Mesenchymal stem cell (in vitro differentiated cells and primary cell): ENCODE results near the gene SYNJ2.
A peak's percentile ranks its signal among the peaks of the same experiment; 100 is the strongest.

Experiments
- DNase-seq: peaks from one replicate; pipeline ENCODE4 v3.0.0-alpha.2; 2013
- H2AFZ ChIP-seq: one replicate; pipeline ENCODE4 v1.6.1; 2013; ENCODE audit warnings: low read depth, mild to moderate bottlenecking, control low read depth, inconsistent platforms, low read length, moderate library complexity
- H2AK5ac ChIP-seq: 2 replicates; pipeline ENCODE4 v1.6.1; 2013; ENCODE audit warnings: low read length, moderate library complexity, mild to moderate bottlenecking, inconsistent platforms; ENCODE audit not compliant: severe bottlenecking
- H2BK120ac ChIP-seq: one replicate; pipeline ENCODE4 v1.6.1; 2013; ENCODE audit warnings: low read depth, mild to moderate bottlenecking, inconsistent platforms, low read length, moderate library complexity
- H2BK12ac ChIP-seq, 2 experiments: one replicate each; pipeline ENCODE4 v1.6.1; 2013; ENCODE audit warnings: inconsistent platforms in 2 of 2, low read length in 2 of 2, mild to moderate bottlenecking in 2 of 2, moderate library complexity in 2 of 2, control low read depth in 1 of 2
- H2BK15ac ChIP-seq: one replicate; pipeline ENCODE4 v1.6.1; 2013; ENCODE audit warnings: mild to moderate bottlenecking, low read depth, inconsistent platforms; ENCODE audit not compliant: poor library complexity, severe bottlenecking
- H2BK5ac ChIP-seq: 2 replicates; pipeline ENCODE4 v1.6.1; 2013; ENCODE audit warnings: low read depth, mild to moderate bottlenecking, low read length, control low read depth, inconsistent platforms; ENCODE audit not compliant: poor library complexity, severe bottlenecking
- H3K14ac ChIP-seq, 2 experiments: one replicate each; pipeline ENCODE4 v1.6.1; 2013; ENCODE audit warnings: inconsistent platforms in 2 of 2, low read length in 2 of 2, control low read depth in 1 of 2, mild to moderate bottlenecking in 1 of 2, moderate library complexity in 1 of 2
- H3K18ac ChIP-seq, 2 experiments: one replicate each; pipeline ENCODE4 v1.6.1; 2013; ENCODE audit warnings: inconsistent platforms in 2 of 2, low read length in 2 of 2, control low read depth in 1 of 2, low read depth in 1 of 2, mild to moderate bottlenecking in 1 of 2
- H3K23ac ChIP-seq, 2 experiments: one replicate each; pipeline ENCODE4 v1.6.1; 2013; ENCODE audit warnings: inconsistent platforms in 2 of 2, low read length in 2 of 2, mild to moderate bottlenecking in 2 of 2, moderate library complexity in 2 of 2, control low read depth in 1 of 2
- H3K27ac ChIP-seq: 2 replicates; pipeline ENCODE4 v1.5.1; 2013; ENCODE audit warnings: mild to moderate bottlenecking, moderate library complexity, low read length, control low read depth, inconsistent platforms; ENCODE audit not compliant: poor library complexity, severe bottlenecking
- H3K27me3 ChIP-seq, 2 experiments: 2 replicates each; pipeline versions ENCODE4 v1.6.1 to v1.7.0; 2013; ENCODE audit warnings: low read length in 2 of 2, mild to moderate bottlenecking in 2 of 2, moderate library complexity in 2 of 2, control low read depth in 1 of 2, inconsistent platforms in 1 of 2; ENCODE audit not compliant: control insufficient read depth in 1 of 2, insufficient read depth in 1 of 2
- H3K36me3 ChIP-seq, 2 experiments: 2 replicates each; pipeline versions ENCODE4 v1.6.1 to v1.7.0; 2013; ENCODE audit warnings: low read length in 2 of 2, control low read depth in 1 of 2, inconsistent platforms in 1 of 2, low read depth in 1 of 2, mild to moderate bottlenecking in 1 of 2; ENCODE audit not compliant: insufficient read depth in 2 of 2, control insufficient read depth in 1 of 2
- H3K4ac ChIP-seq, 2 experiments: one replicate each; pipeline ENCODE4 v1.6.1; 2013; ENCODE audit warnings: inconsistent platforms in 2 of 2, low read length in 2 of 2, mild to moderate bottlenecking in 2 of 2, moderate library complexity in 2 of 2, control low read depth in 1 of 2, low read depth in 1 of 2
- H3K4me1 ChIP-seq: 2 replicates; pipeline ENCODE4 v1.6.1; 2013; ENCODE audit warnings: low read depth, low read length, control low read depth; ENCODE audit not compliant: control insufficient read depth, insufficient read depth
- H3K4me2 ChIP-seq: 2 replicates; pipeline ENCODE4 v1.6.1; 2013; ENCODE audit warnings: low read length, mild to moderate bottlenecking, inconsistent platforms; ENCODE audit not compliant: poor library complexity, severe bottlenecking
- H3K4me3 ChIP-seq, 2 experiments: 2 replicates each; pipeline versions ENCODE4 v1.5.1 to v1.7.0; 2013; ENCODE audit warnings: low read length in 2 of 2, mild to moderate bottlenecking in 2 of 2, control low read depth in 1 of 2, low read depth in 1 of 2; ENCODE audit not compliant: insufficient read depth in 1 of 2
- H3K79me1 ChIP-seq: replicated peaks from 2 replicates; pipeline ENCODE4 v1.6.1; 2013; ENCODE audit warnings: mild to moderate bottlenecking, control low read depth, low read length, inconsistent platforms; ENCODE audit not compliant: poor library complexity, severe bottlenecking
- H3K9ac ChIP-seq: 2 replicates; pipeline ENCODE4 v1.7.0; 2013; ENCODE audit warnings: mild to moderate bottlenecking, low read length, moderate library complexity
- H3K9me3 ChIP-seq: 2 replicates; pipeline ENCODE4 v1.7.0; 2013; ENCODE audit warnings: mild to moderate bottlenecking, low read length; ENCODE audit not compliant: control insufficient read depth
- H4K8ac ChIP-seq: one replicate; pipeline ENCODE4 v1.6.1; 2013; ENCODE audit warnings: inconsistent platforms, mild to moderate bottlenecking, low read length, moderate library complexity
- H4K91ac ChIP-seq: one replicate; pipeline ENCODE4 v1.6.1; 2013; ENCODE audit warnings: mild to moderate bottlenecking, low read length, inconsistent platforms
- WGBS: methylation state at CpG from one replicate; pipeline ENCODE4 v1.1.7; 2013; ENCODE audit warnings: mixed read lengths; 5-methylcytosine and 5-hydroxymethylcytosine counted together

SYNJ2 gene

GRCh38 chr6:158030380-158031300 lies 49.0 kb downstream of the SYNJ2 start:
- Histone ChIP-seq H3K9me3 (no peaks in the 10 kb centered on the region), H3K18ac (peak overlapping the region; percentile 94), H4K8ac (peak overlapping the region; percentile 84), H3K4me1 (peaks cover 56% of the 10 kb centered on the region), H2BK120ac (peak overlapping the region; percentile 82), H3K14ac (no peak overlapping the region), H3K9ac (peak overlapping the region; percentile 87), H2BK5ac (peak overlapping the region; percentile 68), H3K27ac (peak overlapping the region; percentile 94), H2AK5ac (peak overlapping the region; percentile 63), H3K27me3 (no peaks in the 10 kb centered on the region), H3K4me2 (no peak overlapping the region), H3K79me1 (peaks cover 15% of the 10 kb centered on the region), H3K4ac (peak overlapping the region; percentile 79 to 86), H2AFZ (no peak overlapping the region), H3K4me3 (no peak overlapping the region), H2BK12ac (peak overlapping the region; percentile 95), H4K91ac (peak overlapping the region; percentile 92), H3K36me3 (peaks cover 30 to 36% of the 10 kb centered on the region in 2 experiments), H3K23ac (peak overlapping the region in 1 of 2 experiments; percentile 35), H2BK15ac (peak overlapping the region; percentile 56)
- DNase-seq, result no peak
- 85% methylated on average over 12 of the region's 16 CpGs for WGBS

DNA sequence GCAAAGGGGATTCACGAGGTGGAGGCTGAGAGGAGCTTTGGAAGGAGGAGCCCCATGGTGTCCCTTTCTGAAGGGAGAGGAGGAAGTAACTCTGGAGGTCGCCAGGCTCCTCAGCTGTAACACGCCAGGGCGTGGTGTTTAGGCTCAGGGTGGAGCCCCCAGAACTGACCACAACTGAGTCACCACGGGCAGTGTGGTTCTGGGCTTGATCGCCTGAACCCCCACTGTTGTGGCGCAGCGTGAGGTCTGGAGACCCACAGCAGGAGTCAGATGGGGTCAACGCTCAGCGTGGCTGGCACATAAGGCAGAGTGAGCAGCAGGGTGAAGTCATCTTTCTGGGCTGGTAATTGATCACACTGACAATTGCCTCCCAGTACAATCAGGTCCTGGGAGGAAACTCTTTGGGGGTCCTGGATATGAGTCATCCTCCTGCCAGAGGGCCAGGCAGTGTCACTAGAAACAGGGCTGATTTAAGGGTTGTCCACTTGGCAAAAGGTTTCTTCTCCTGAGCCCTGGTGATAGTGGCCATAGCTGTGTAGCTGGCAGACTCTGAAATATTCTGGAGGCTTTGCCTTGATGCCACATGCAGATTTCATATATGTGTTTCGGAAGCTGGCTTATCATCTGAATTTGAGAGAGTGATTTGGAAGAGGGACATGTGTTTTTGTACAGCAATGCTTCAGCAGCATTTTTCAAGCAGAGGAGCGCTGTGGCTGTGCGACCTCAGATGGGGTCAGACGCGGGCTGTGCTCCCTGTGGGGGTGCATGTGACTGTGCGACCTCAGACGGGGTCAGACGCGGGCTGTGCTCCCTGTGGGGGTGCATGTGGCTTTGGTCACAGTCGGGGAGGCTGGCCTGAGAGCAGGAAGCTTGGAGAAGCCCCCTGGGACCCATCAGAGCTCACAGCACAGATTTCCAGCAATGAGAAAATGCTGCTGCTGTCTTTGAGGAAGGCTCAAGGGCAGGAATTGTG lies 50.0 kb downstream of the SYNJ2 start:
- Histone ChIP-seq H2AK5ac (peak overlapping the region; percentile 99), H3K4ac (peak overlapping the region; percentile 86 to 95), H2BK5ac (peak overlapping the region; percentile 69)

GRCh38 chr6:158032354-158032733 lies 50.7 kb downstream of the SYNJ2 start:
- Histone ChIP-seq H3K4me1 (peaks cover 44% of the 10 kb centered on the region), H3K4me2 (no peak overlapping the region), H3K18ac (peak overlapping the region; percentile 94 to 96), H2BK120ac (peak overlapping the region; percentile 54), H2BK12ac (peak overlapping the region; percentile 87 to 99), H4K91ac (peak overlapping the region; percentile 96), H3K27ac (peak overlapping the region; percentile 94), H3K79me1 (peaks cover 17% of the 10 kb centered on the region), H3K4ac (peak overlapping the region; percentile 72 to 95), H2BK5ac (peak overlapping the region; percentile 69), H2AFZ (no peak overlapping the region), H3K23ac (peak overlapping the region in 1 of 2 experiments; percentile 34), H3K9me3 (no peaks in the 10 kb centered on the region), H3K9ac (peak overlapping the region; percentile 87), H2AK5ac (peak overlapping the region; percentile 99), H3K14ac (peak overlapping the region in 1 of 2 experiments; percentile 93), H3K27me3 (no peaks in the 10 kb centered on the region), H3K4me3 (no peak overlapping the region), H3K36me3 (peaks cover 42 to 44% of the 10 kb centered on the region in 2 experiments), H2BK15ac (peak overlapping the region; percentile 86), H4K8ac (peak overlapping the region; percentile 92)
- WGBS, result 87% methylated on average over 9 of the region's 9 CpGs
- DNase-seq, result no peak

More for the DNA sequence above, 50.0 kb downstream of the SYNJ2 start:
- Histone ChIP-seq H3K36me3 (peaks cover 38 to 39% of the 10 kb centered on the region in 2 experiments), H4K8ac (peak overlapping the region; percentile 92), H2BK15ac (peak overlapping the region; percentile 56), H2BK120ac (peak overlapping the region; percentile 82), H3K14ac (no peak overlapping the region), H2AFZ (no peak overlapping the region), H3K27ac (peak overlapping the region; percentile 94), H3K9me3 (no peaks in the 10 kb centered on the region), H3K9ac (peak overlapping the region; percentile 87), H3K4me3 (no peak overlapping the region), H3K4me1 (peaks cover 50% of the 10 kb centered on the region), H3K4me2 (peak overlapping the region; percentile 19), H3K27me3 (no peaks in the 10 kb centered on the region), H3K79me1 (peaks cover 15% of the 10 kb centered on the region), H2BK12ac (peak overlapping the region; percentile 95 to 99), H3K23ac (peak overlapping the region in 1 of 2 experiments; percentile 35), H4K91ac (peak overlapping the region; percentile 96), H3K18ac (peak overlapping the region; percentile 94 to 96)
- WGBS, result 4% methylated on average over 20 of the region's 20 CpGs
- DNase-seq, result peak; percentile 97
